ENCODE results near the gene PTPRCAP.

PTPRCAP gene

GRCh38 chr11:67393437-67393836, 44.0 kb downstream of the PTPRCAP start:
- no peak for DNase-seq

GRCh38 chr11:67392183-67392715, 45.2 kb downstream of the PTPRCAP start:
- DNase-seq, result no peak

DNA sequence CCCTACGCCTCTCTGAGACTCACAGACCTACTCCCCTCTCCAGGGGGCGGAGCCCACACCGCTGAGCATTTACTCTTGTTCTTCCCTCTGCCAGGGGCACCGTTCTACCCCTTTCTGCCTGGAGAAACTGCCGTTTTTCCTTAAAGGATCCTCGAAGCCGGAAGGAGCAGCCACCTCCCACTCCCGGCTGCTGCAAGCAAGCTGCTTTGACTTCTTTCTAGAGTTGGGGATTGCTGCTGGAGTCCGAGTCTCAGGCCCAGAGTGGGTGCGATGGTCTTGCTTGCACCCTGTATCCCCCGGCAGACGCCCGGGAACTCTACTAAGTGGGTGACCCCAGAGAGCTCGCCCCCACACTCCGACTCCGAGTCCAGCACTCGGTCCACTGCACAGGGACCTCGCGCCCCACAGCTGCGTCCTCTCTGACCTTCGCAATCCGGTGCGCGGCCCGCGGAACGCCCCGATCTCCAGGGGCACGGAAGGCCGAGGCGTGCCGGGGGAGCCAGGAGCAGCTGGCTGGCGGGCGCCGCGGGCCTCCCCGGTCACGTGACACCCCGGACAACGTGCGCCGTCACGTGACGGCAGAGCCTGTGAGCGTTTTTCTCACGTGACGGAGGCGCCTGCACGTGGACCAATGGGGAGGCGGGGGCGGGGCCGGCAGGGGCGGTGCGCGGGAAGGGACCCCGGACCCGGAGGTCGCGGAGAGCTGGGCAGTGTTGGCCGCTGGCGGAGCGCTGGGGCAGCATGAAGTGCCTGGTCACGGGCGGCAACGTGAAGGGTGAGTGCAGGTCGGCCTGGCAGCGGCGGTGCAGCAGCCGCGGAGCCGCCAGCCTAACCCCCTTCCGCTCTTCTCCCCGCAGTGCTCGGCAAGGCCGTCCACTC, 45.9 kb downstream of the PTPRCAP start, which contains the start of gene RAD9A:
Gene RAD9A (plus strand): TSS at position 683 of the 879 bp plus-strand sequence. CDS start 59 bp downstream, at position 742.
- DNase-seq, result peak; percentile 89 to 93

DNA sequence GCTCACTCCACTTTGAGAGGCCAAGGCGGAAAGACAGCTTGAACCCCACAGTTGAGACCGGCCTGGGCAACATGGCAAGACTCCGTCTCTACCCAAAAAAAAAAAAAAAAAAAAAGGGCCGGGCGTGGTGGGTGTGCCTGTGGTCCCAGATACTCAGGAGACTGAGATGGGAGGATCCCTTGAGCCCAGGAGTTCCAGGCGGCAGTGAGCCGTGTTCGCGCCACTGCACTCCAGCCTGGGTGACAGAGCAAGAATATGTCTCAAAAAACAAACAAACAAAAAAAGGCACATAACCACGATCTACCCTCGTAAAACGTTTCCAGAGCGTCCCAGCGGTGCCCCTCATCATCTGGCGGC, 46.6 kb downstream of the PTPRCAP start:
- DNase-seq, result no peak

DNA sequence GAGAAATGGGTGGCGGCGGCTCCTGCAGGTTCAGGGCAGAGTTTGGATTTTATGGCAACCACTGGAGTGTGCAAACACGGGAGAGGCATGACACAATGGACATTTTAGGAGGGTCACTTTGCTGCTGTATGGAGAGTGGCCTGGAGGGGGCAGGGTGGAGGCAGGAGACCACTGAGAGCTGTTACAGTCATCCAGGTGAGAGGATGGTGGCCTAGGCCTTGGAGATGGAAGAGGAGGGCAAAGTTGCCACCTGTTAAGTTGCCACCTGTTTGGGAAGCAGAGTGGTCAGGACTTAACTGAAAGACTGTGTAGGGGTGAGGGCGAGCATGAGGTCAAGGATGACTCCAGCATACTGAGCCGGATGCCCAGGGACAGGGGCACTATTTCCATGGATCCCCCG, 48.0 kb downstream of the PTPRCAP start:
- peak; percentile 45 to 60 for DNase-seq

DNA sequence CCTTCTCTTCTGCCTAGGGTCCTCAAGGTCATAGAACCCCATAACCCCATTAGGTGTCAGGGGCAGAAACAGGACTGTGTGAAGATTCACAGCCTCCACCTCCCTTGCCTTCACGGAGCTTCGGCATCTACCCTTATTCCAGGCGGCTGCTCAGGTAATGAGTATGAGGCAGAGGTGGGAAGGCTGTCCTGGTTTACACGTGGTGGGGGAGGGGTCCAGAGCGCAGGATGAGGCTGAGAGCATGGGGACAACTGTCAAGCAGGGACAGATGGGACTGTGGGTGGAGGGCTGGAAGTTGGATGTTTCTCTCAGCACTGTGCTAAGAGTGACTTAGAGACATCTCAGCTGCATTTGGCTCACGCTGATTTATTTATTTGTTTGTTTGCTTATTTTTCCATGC, 50.0 kb downstream of the PTPRCAP start:
- DNase-seq, result no peak

DNA sequence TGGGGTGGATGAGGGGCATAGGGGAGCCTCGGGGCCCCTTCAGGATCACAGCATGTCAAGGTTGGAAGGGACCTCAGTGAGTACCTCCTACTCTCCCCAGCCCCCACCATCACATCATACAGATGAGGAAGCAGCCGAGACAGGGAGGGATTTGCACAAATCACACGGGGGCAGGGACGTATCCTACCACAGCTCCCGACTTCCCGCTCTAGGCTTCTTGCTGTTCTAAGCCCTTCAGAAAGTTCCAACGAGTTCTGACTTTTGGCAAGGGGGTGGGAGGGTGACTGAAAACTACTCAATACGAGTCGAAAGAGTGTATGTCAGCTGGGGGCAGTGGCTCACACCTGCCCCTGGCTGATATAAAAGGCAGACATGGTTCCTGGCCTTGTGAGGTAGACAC, 50.4 kb downstream of the PTPRCAP start:
- DNase-seq, result no peak
